Colonic mucosa (tissue), 4 donors: ENCODE data around the gene EPHA7. TPM values are rescaled to one million over a fixed set of nuclear protein-coding genes. Genes with fewer than 3 reads are reported as not detected.

Experiments
- DNase-seq: peaks from one replicate; pipeline ENCODE4 v3.0.0-alpha.2; 2020
- H3K27ac ChIP-seq: fragments of 200-600 bp; one replicate; pipeline ENCODE4 v1.8.0; 2021
- H3K27me3 ChIP-seq: fragments of 200-600 bp; one replicate; pipeline ENCODE4 v1.8.0; 2021
- H3K36me3 ChIP-seq: fragments of 200-600 bp; one replicate; pipeline ENCODE4 v1.8.0; 2021
- H3K4me1 ChIP-seq: fragments of 200-600 bp; one replicate; pipeline ENCODE4 v1.8.0; 2021; ENCODE audit warnings: mild to moderate bottlenecking
- H3K4me3 ChIP-seq: fragments of 200-600 bp; one replicate; pipeline ENCODE4 v1.8.0; 2021
- H3K9ac ChIP-seq, 2 donors: one replicate each; pipeline ENCODE4 v1.7.0; 2013; ENCODE audit warnings: control low read depth in 2 of 2, low read depth in 2 of 2, low read length in 2 of 2
- H3K9me3 ChIP-seq: fragments of 200-600 bp; one replicate; pipeline ENCODE4 v1.8.0; 2021
- intact Hi-C: fragments of 100-400 bp; cut with DNase I; formaldehyde crosslinking; loops from one replicate; pipeline ENCODE4 v1.14.1; 2022
- total RNA-seq, 2 donors: library from RNA; stranded (reverse); fragmentation: NEBNext Ultra II Directional in 1 of 2; extraction: Animal tissue kit (Norgen Biotek cat#: 25700) in 1 of 2; gene quantifications; one replicate each; pipeline ENCODE4 v1.2.1, GENCODE V29; 2021
- TF ChIP-seq, protein P1 (sequence below): fragments of 200-600 bp; IDR thresholded peaks from one replicate; pipeline ENCODE4 v1.8.0; 2022; ENCODE audit warnings: antibody characterized with exemption, mild to moderate bottlenecking
- donor health status: healthy.
- donor health status: DM: no; HTN: no; CAD: no.
- donor health status: DM: no; HTN: no; CAD: no.

Gene EPHA7
- total RNA-seq, 2 donors from 2014 or later, result 1.3 to 4.4 TPM

DNA sequence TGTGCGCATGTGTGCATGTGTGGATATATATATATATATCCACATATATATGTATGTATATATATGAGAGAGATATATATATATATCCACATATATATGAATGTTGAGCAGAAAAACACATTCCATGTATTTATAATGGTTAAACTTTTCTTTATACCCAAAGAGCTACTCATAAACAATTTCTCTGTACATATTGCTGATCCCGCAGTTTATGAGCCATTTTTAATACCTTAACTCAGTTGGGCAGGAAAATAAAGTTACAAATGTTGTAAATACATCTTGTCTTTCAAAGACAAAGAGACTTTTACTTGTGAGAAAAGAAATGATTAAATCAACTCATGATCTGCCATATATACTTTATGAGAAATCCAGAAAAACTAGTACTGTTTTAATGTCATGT is 18.1 kb upstream of the EPHA7 start:
- H3K9ac ChIP-seq, result no peak overlapping the region
- H3K27ac ChIP-seq, result no peak overlapping the region
- no peaks in the 10 kb centered on the region for H3K9me3 ChIP-seq
- H3K27me3 ChIP-seq, result no peaks in the 10 kb centered on the region
- intact Hi-C loops, result no loop called here
- no peaks in the 10 kb centered on the region for H3K36me3 ChIP-seq
- H3K4me3 ChIP-seq, result no peak overlapping the region
- no peaks in the 10 kb centered on the region for H3K4me1 ChIP-seq
- TF ChIP-seq, protein P1, sequence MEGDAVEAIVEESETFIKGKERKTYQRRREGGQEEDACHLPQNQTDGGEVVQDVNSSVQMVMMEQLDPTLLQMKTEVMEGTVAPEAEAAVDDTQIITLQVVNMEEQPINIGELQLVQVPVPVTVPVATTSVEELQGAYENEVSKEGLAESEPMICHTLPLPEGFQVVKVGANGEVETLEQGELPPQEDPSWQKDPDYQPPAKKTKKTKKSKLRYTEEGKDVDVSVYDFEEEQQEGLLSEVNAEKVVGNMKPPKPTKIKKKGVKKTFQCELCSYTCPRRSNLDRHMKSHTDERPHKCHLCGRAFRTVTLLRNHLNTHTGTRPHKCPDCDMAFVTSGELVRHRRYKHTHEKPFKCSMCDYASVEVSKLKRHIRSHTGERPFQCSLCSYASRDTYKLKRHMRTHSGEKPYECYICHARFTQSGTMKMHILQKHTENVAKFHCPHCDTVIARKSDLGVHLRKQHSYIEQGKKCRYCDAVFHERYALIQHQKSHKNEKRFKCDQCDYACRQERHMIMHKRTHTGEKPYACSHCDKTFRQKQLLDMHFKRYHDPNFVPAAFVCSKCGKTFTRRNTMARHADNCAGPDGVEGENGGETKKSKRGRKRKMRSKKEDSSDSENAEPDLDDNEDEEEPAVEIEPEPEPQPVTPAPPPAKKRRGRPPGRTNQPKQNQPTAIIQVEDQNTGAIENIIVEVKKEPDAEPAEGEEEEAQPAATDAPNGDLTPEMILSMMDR, result no peak
- no peak for DNase-seq

DNA sequence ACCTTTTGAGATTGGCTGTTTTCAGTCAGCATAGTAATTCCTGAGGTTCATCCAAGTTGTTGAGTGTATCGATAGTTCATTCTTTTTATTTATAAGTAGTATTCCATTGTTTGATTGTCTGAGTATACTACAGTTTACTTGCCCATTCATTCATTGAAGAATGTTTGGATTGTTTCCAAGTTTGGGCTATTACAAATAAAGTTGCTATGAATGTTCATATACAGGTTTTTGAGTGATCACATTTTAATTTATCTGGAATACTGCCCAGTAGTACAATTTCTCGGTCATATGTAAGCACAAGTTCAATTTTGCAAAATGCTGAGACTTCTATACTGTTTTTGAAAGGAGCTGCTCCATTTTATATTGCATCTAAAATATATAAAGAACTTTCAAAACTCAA is 14.2 kb upstream of the EPHA7 start:
- H3K27ac ChIP-seq, result no peak overlapping the region
- no peaks in the 10 kb centered on the region for H3K4me1 ChIP-seq
- intact Hi-C loops, result no loop called here
- no peaks in the 10 kb centered on the region for H3K9me3 ChIP-seq
- DNase-seq, result no peak
- H3K36me3 ChIP-seq, result no peaks in the 10 kb centered on the region
- no peaks in the 10 kb centered on the region for H3K27me3 ChIP-seq
- H3K4me3 ChIP-seq, result no peak overlapping the region
- no peak overlapping the region for H3K9ac ChIP-seq
- TF ChIP-seq, protein P1, result no peak

GRCh38 chr6:93424303-93425064 is 5.1 kb upstream of the EPHA7 start:
- no peak for DNase-seq
- intact Hi-C loops, result no loop called here
- no peaks in the 10 kb centered on the region for H3K4me1 ChIP-seq
- no peaks in the 10 kb centered on the region for H3K9me3 ChIP-seq
- H3K36me3 ChIP-seq, result no peaks in the 10 kb centered on the region
- no peak overlapping the region for H3K27ac ChIP-seq
- H3K4me3 ChIP-seq, result no peak overlapping the region
- TF ChIP-seq, protein P1, result peak; percentile 52
- no peak overlapping the region for H3K9ac ChIP-seq
- H3K27me3 ChIP-seq, result peaks cover 18% of the 10 kb centered on the region

GRCh38 chr6:93423542-93423941 is 4.2 kb upstream of the EPHA7 start:
- H3K27me3 ChIP-seq, result peaks cover 24% of the 10 kb centered on the region
- no peaks in the 10 kb centered on the region for H3K9me3 ChIP-seq

GRCh38 chr6:93420163-93420795 is 920 bp upstream of the EPHA7 start:
- intact Hi-C loops, result no loop called here
- Histone ChIP-seq H3K36me3 (no peaks in the 10 kb centered on the region), H3K9me3 (no peaks in the 10 kb centered on the region), H3K27ac (no peak overlapping the region), H3K4me3 (peak overlapping the region; percentile 47), H3K9ac (no peak overlapping the region), H3K27me3 (peaks cover 46% of the 10 kb centered on the region), H3K4me1 (peaks cover 5% of the 10 kb centered on the region)
- TF ChIP-seq, protein P1, result no peak
- no peak for DNase-seq

More at GRCh38 chr6:93423542-93423941, 4.2 kb upstream of the EPHA7 start:
- H3K4me1 ChIP-seq, result peaks cover 2% of the 10 kb centered on the region
- TF ChIP-seq, protein P1, result no peak
- peak; percentile 46 for DNase-seq
- intact Hi-C loops, result no loop called here
- no peak overlapping the region for H3K4me3 ChIP-seq
- no peak overlapping the region for H3K9ac ChIP-seq
- no peak overlapping the region for H3K27ac ChIP-seq
- no peaks in the 10 kb centered on the region for H3K36me3 ChIP-seq
